GM19099 (cell line): ENCODE data around the gene BTRC.

Source experiments
- POLR2A ChIP-seq: IDR thresholded peaks from 3 replicates; pipeline ENCODE4 v1.6.1; 2011; ENCODE audit warnings: low read depth; ENCODE audit not compliant: insufficient read length; ENCODE audit errors: extremely low read depth

BTRC gene

GRCh38 chr10:101379663-101380352, 25.8 kb downstream of the BTRC start:
- no peak for TF ChIP-seq POLR2A

GRCh38 chr10:101380353-101381017, 26.5 kb downstream of the BTRC start:
- TF ChIP-seq POLR2A, result no peak

GRCh38 chr10:101385866-101386658, 32.1 kb downstream of the BTRC start:
- no peak for TF ChIP-seq POLR2A

GRCh38 chr10:101386659-101387259, 32.8 kb downstream of the BTRC start:
- TF ChIP-seq POLR2A, result no peak

GRCh38 chr10:101388676-101389276, 34.8 kb downstream of the BTRC start:
- TF ChIP-seq POLR2A, result no peak

- no peak for TF ChIP-seq POLR2A
Observed at GRCh38 chr10:101389986-101390531, 36.1 kb downstream of the BTRC start.

- no peak for TF ChIP-seq POLR2A
Observed at GRCh38 chr10:101393378-101393777, 39.4 kb downstream of the BTRC start.

GRCh38 chr10:101394524-101395133, 40.7 kb downstream of the BTRC start:
- TF ChIP-seq POLR2A, result no peak

- no peak for TF ChIP-seq POLR2A
Observed at GRCh38 chr10:101397140-101397539, 43.2 kb downstream of the BTRC start.

GRCh38 chr10:101400585-101400984, 46.6 kb downstream of the BTRC start:
- no peak for TF ChIP-seq POLR2A

- TF ChIP-seq POLR2A, result no peak
Observed at GRCh38 chr10:101402711-101403110, 48.7 kb downstream of the BTRC start.

GRCh38 chr10:101403161-101403560, 49.2 kb downstream of the BTRC start:
- no peak for TF ChIP-seq POLR2A

- TF ChIP-seq POLR2A, result no peak
Observed at GRCh38 chr10:101405001-101405400, 51.0 kb downstream of the BTRC start.

- no peak for TF ChIP-seq POLR2A
Observed at GRCh38 chr10:101411598-101411997, 57.6 kb downstream of the BTRC start.
